ENCODE results near the gene TGFB2. TPM values are rescaled to one million over a fixed set of nuclear protein-coding genes. Genes with fewer than 3 reads are reported as not detected.

Gene TGFB2
- polyA plus RNA-seq, 1 experiment, result 4.8 TPM

GRCh38 chr1:218322762-218323161 lies 22.4 kb upstream of the TGFB2 start:
- DNase-seq (ENCODE audit: low read depth), result no peak
- Histone ChIP-seq H3K36me3 (ENCODE audit: control insufficient read depth, insufficient read depth, low read length) (peaks cover 11% of the 10 kb centered on the region), H3K27me3 (ENCODE audit: control insufficient read depth, insufficient read depth, low read length) (no peaks in the 10 kb centered on the region), H3K4me3 (ENCODE audit: low read depth, low read length) (no peak overlapping the region)
- POLR2A ChIA-PET, result no interaction called here
- CTCF ChIA-PET, result interaction anchor here (1.1 kb wide), 1 partner anchor 1336 kb away, joined by 3 read pairs; no protein-coding TSS in a partner anchor
- TF ChIP-seq, protein P1, sequence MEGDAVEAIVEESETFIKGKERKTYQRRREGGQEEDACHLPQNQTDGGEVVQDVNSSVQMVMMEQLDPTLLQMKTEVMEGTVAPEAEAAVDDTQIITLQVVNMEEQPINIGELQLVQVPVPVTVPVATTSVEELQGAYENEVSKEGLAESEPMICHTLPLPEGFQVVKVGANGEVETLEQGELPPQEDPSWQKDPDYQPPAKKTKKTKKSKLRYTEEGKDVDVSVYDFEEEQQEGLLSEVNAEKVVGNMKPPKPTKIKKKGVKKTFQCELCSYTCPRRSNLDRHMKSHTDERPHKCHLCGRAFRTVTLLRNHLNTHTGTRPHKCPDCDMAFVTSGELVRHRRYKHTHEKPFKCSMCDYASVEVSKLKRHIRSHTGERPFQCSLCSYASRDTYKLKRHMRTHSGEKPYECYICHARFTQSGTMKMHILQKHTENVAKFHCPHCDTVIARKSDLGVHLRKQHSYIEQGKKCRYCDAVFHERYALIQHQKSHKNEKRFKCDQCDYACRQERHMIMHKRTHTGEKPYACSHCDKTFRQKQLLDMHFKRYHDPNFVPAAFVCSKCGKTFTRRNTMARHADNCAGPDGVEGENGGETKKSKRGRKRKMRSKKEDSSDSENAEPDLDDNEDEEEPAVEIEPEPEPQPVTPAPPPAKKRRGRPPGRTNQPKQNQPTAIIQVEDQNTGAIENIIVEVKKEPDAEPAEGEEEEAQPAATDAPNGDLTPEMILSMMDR (IDR thresholded peaks at IDR 0.05; ENCODE audit: insufficient read depth, low read depth, low read length), result no peak

- no peak overlapping the region for H3K4me3 ChIP-seq (ENCODE audit: low read depth, low read length)
- peaks cover 11% of the 10 kb centered on the region for H3K36me3 ChIP-seq (ENCODE audit: control insufficient read depth, insufficient read depth, low read length)
- TF ChIP-seq, protein P1 (IDR thresholded peaks at IDR 0.05; ENCODE audit: insufficient read depth, low read depth, low read length), result no peak
- POLR2A ChIA-PET, result no interaction called here
- CTCF ChIA-PET, result no interaction called here
- DNase-seq (ENCODE audit: low read depth), result no peak
- no peaks in the 10 kb centered on the region for H3K27me3 ChIP-seq (ENCODE audit: control insufficient read depth, insufficient read depth, low read length)
Observed at GRCh38 chr1:218323568-218324225, 21.4 kb upstream of the TGFB2 start.

GRCh38 chr1:218324226-218324580 lies 20.9 kb upstream of the TGFB2 start:
- Histone ChIP-seq H3K36me3 (ENCODE audit: control insufficient read depth, insufficient read depth, low read length) (peaks cover 11% of the 10 kb centered on the region), H3K27me3 (ENCODE audit: control insufficient read depth, insufficient read depth, low read length) (no peaks in the 10 kb centered on the region), H3K4me3 (ENCODE audit: low read depth, low read length) (no peak overlapping the region)
- POLR2A ChIA-PET, result no interaction called here
- TF ChIP-seq, protein P1 (IDR thresholded peaks at IDR 0.05; ENCODE audit: insufficient read depth, low read depth, low read length), result no peak
- no peak for DNase-seq (ENCODE audit: low read depth)
- CTCF ChIA-PET, result no interaction called here

DNA sequence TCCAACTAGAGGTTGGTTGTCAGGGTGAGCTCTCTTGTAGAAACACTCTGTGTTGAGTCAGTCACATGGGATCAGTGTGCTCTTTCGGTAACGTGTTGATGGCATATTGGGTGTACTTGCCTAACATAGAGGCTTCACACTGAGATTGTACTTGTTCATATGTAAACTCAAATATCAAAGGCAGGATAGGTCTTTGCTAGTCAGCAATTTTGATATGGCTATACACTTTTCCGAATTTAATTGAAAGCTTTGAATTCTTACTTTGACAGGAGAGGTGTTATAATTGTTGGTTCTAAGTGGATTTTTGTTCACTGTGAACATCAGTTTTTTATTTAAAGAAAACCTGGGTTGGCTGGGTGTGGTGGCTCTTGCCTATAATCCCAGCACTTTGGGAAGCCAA lies 16.4 kb upstream of the TGFB2 start:
- no peak for DNase-seq (ENCODE audit: low read depth)
- Histone ChIP-seq H3K36me3 (ENCODE audit: control insufficient read depth, insufficient read depth, low read length) (peaks cover 3% of the 10 kb centered on the region; the same call in 1 of the 2 replicates), H3K27me3 (ENCODE audit: control insufficient read depth, insufficient read depth, low read length) (no peaks in the 10 kb centered on the region), H3K4me3 (ENCODE audit: low read depth, low read length) (no peak overlapping the region)
- TF ChIP-seq, protein P1 (IDR thresholded peaks at IDR 0.05; ENCODE audit: insufficient read depth, low read depth, low read length), result no peak
- POLR2A ChIA-PET, result no interaction called here
- CTCF ChIA-PET, result interaction anchor here (0.8 to 2.1 kb wide), 8 partner anchors 9 to 1484 kb away, joined by 3 to 10 read pairs (median 4); no protein-coding TSS in a partner anchor

DNA sequence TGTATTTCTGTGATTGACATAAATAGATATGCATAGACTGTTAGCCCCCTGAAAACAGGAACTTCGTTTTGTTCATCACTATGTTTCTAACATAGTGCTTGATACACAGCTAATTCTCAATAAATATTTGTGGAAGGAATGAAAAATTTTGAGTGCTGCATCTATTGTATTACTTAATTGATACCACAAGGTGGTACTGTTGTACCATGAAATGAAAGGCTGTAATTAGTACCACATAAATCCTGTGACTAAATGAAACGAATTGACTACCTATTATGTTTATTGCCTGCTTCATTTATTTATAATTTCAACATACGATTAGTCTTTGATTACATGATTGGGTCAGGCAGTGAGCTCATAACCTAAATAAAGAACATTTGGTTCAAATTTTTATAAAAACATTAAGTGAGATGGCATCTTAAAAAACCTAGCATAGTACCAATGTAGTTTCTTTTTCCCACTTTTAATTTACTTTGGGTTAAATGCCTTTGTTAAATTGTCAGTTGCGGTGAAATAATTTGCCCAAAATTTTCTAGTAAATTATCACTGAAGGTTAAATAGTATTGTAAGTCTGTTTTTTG lies 15.0 kb upstream of the TGFB2 start:
- TF ChIP-seq, protein P1 (IDR thresholded peaks at IDR 0.05; ENCODE audit: insufficient read depth, low read depth, low read length), result peak; percentile 38
- Histone ChIP-seq H3K27me3 (ENCODE audit: control insufficient read depth, insufficient read depth, low read length) (no peaks in the 10 kb centered on the region), H3K36me3 (ENCODE audit: control insufficient read depth, insufficient read depth, low read length) (no peaks in the 10 kb centered on the region), H3K4me3 (ENCODE audit: low read depth, low read length) (no peak overlapping the region)
- no peak for DNase-seq (ENCODE audit: low read depth)
- ChIA-PET CTCF (interaction anchor here (0.6 to 2.1 kb wide), 17 partner anchors 8 to 1483 kb away, joined by 3 to 10 read pairs (median 4); no protein-coding TSS in a partner anchor), POLR2A (no interaction called here)

All from BJ (cell line).